Left lung (tissue), 10 donors: ENCODE measurements around the gene IGIP. TPM values are rescaled to one million over a fixed set of nuclear protein-coding genes. Genes with fewer than 3 reads are reported as not detected.
A peak's percentile ranks its signal among the peaks of the same experiment; 100 is the strongest.
"Not testable (repeated sequence)": the region's sequence is repeated elsewhere in the genome, so short reads cannot be mapped to it uniquely, and the experiment has no call there.

Experiments used
- ATAC-seq: fragments of 200-7000 bp; cut with Tn5 transposase; one replicate; pipeline ENCODE4 v1.9.1; 2020; ENCODE audit warnings: moderate library complexity
- DNase-seq, 4 donors: peaks; one replicate each; pipeline ENCODE4 v3.0.0-alpha.2; 2013 to 2020
- H3K27ac ChIP-seq, 2 donors: fragments of 200-600 bp; sonication (generic) in 1 of 2; one replicate each; pipeline versions ENCODE4 v1.5.0 to v1.8.0; 2020 to 2021
- H3K27me3 ChIP-seq, 2 donors: fragments of 200-600 bp; sonication (generic) in 1 of 2; one replicate each; pipeline versions ENCODE4 v1.5.0 to v1.8.0; 2020 to 2021
- H3K36me3 ChIP-seq, 2 donors: fragments of 200-600 bp; sonication (generic) in 1 of 2; one replicate each; pipeline versions ENCODE4 v1.5.0 to v1.8.0; 2020 to 2021
- H3K4me1 ChIP-seq, 2 donors: fragments of 200-600 bp; one replicate each; pipeline ENCODE4 v1.8.0; 2021
- H3K4me3 ChIP-seq, 2 donors: fragments of 200-600 bp; sonication (generic) in 1 of 2; one replicate each; pipeline versions ENCODE4 v1.5.0 to v1.8.0; 2020 to 2021; ENCODE audit warnings: mild to moderate bottlenecking in 1 of 2
- H3K9me3 ChIP-seq, 2 donors: fragments of 200-600 bp; sonication (generic) in 1 of 2; one replicate each; pipeline versions ENCODE4 v1.5.0 to v1.8.0; 2020 to 2021
- intact Hi-C, 2 donors: fragments of 100-400 bp; cut with DNase I; formaldehyde crosslinking; loops; one replicate each; pipeline versions ENCODE4 v1.11.2 to v1.14.2; 2022
- polyA plus RNA-seq, 6 donors: library from polyadenylated mRNA; unstranded; fragments of 120-200 nt; gene quantifications; one replicate each; pipeline ENCODE4 v1.2.1, GENCODE V29; 2013; ENCODE audit not compliant: insufficient read length in 6 of 6
- total RNA-seq, 2 donors: library from RNA; stranded (reverse); fragmentation: NEBNext Ultra II Directional; extraction: Animal tissue kit (Norgen Biotek cat#: 25700); gene quantifications; one replicate each; pipeline ENCODE4 v1.2.1, GENCODE V29; 2021
- TF ChIP-seq, protein P1 (sequence below), 2 donors: fragments of 200-600 bp; sonication (generic) in 1 of 2; IDR thresholded peaks; one replicate each; pipeline versions ENCODE4 v1.5.0 to v1.8.0; 2021; ENCODE audit warnings: antibody characterized with exemption in 2 of 2
- donor health status: DM: no; HTN: yes; CAD: no.
- donor health status: DM: no; HTN: no; CAD: no.

Gene IGIP
- total and polyA plus RNA-seq, 8 donors, result 4.2 to 13.7 (median 6.0) TPM

DNA sequence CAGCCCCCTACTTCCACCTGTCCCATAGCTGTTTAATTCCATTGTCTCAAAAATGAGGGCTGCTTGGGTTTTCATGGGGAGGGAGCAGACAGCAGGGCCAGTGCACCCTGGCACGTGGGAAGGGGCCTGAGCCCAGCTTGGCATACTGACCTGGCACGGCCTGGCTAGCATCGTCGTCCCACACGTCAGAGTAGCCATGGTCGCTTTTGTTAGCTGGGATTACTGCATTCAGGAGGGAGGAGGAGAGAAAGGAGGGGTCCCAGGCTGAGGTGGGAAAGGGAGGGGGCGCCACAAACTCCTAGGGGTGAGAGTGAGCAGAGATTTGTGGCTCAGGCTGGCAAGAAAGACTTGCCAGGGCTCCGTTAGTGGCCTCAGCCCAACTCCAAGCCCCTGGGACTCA is 28.2 kb downstream of the IGIP start:
- H3K4me3 ChIP-seq, result no peak overlapping the region
- intact Hi-C loops, result no loop called here
- no peaks in the 10 kb centered on the region for H3K27me3 ChIP-seq
- DNase-seq (no peak), ATAC-seq (no peak)
- H3K9me3 ChIP-seq, result no peaks in the 10 kb centered on the region
- TF ChIP-seq, protein P1, sequence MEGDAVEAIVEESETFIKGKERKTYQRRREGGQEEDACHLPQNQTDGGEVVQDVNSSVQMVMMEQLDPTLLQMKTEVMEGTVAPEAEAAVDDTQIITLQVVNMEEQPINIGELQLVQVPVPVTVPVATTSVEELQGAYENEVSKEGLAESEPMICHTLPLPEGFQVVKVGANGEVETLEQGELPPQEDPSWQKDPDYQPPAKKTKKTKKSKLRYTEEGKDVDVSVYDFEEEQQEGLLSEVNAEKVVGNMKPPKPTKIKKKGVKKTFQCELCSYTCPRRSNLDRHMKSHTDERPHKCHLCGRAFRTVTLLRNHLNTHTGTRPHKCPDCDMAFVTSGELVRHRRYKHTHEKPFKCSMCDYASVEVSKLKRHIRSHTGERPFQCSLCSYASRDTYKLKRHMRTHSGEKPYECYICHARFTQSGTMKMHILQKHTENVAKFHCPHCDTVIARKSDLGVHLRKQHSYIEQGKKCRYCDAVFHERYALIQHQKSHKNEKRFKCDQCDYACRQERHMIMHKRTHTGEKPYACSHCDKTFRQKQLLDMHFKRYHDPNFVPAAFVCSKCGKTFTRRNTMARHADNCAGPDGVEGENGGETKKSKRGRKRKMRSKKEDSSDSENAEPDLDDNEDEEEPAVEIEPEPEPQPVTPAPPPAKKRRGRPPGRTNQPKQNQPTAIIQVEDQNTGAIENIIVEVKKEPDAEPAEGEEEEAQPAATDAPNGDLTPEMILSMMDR (IDR thresholded peaks at IDR 0.05), result no peak
- no peaks in the 10 kb centered on the region for H3K36me3 ChIP-seq
- peaks cover 0 to 52% of the 10 kb centered on the region in 2 donors for H3K4me1 ChIP-seq
- H3K27ac ChIP-seq, result no peak overlapping the region

DNA sequence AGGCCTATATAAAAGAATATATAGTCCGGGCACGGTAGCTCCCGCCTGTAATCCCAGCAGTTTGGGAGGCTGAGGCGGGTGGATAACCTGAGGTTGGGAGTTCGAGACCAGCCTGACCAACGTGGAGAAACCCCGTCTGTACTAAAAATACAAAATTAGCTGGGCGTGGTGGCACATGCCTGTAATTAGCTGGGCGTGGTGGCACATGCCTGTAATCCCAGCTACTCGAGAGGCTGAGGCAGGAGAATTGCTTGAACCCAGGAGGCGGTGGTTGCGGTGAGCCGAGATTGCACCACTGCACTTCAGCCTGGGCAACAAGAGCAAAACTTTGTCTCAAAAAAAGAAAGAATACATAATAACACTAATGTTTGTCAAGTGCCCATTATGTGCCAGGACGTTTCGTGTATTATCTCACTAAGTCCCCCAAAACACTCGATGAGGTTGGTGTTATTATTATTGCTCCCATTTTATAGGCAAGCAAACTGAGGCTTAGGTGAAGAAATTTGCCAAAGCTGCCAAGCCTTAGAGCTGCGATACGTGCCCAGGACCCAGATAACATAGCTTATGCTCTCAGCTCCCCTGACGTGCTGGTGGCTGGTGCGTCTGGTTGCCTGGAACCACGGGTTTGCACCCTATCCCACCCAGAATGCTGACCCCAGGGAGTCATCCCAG is 29.1 kb downstream of the IGIP start:
- not testable (repeated sequence) for ATAC-seq, H3K27me3 ChIP-seq, DNase-seq, H3K4me3 ChIP-seq, H3K9me3 ChIP-seq, H3K27ac ChIP-seq, H3K36me3 ChIP-seq
- intact Hi-C loops, result loop anchor here in 1 of 2 donors (5.0 kb wide), 1 partner anchor 83 kb away; no protein-coding TSS in a partner anchor
- peaks cover 0 to 52% of the 10 kb centered on the region in 2 donors for H3K4me1 ChIP-seq

DNA sequence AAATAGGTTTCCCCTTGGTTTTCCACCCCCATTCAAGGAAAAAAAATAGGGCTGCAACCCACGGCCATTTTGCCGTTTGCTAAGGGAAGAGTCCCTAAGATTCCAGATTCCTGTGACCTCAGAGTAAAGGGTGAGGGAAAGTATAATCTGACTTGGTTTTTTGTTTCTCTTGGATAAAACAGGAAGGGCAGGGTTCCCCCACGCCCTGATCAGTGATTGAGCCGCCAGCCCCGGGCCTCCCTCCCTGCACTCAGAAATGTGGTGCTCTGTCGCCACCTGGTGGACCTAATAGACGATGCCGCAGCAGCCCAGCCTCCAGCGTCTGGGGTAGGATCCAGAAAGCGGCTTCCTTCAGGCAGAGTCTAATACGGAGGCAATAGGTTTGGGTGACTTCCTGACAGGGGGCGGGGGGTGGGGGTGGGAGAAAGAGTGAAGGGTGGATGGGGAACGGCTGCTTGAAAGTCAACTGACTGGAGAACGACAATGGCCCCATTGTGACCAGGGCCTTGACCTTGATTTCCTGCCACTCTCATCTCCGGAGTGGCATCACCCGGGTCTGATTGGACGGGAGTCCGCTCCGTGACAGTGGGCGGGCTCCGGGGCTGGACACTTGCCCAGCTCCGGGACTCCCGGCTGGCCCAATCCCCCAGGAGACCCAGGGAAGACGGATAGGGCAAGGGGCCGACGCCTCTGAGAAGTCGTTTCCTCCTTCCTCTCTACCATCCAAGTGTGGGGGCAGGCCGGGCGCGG is 31.5 kb downstream of the IGIP start:
- Histone ChIP-seq H3K9me3 (no peaks in the 10 kb centered on the region), H3K27me3 (no peaks in the 10 kb centered on the region), H3K4me1 (peaks cover 0 to 49% of the 10 kb centered on the region in 2 donors), H3K4me3 (peak overlapping the region; percentile 17 to 27), H3K36me3 (no peaks in the 10 kb centered on the region), H3K27ac (peak overlapping the region; percentile 39 to 60)
- intact Hi-C loops, result loop anchor here in 1 of 2 donors (5.0 kb wide), 1 partner anchor 85 kb away; no protein-coding TSS in a partner anchor
- DNase-seq (peak; percentile 81 to 95 (median 91)), ATAC-seq (peak; percentile 97)
- TF ChIP-seq, protein P1 (IDR thresholded peaks at IDR 0.05), result peak; percentile 79 to 92

DNA sequence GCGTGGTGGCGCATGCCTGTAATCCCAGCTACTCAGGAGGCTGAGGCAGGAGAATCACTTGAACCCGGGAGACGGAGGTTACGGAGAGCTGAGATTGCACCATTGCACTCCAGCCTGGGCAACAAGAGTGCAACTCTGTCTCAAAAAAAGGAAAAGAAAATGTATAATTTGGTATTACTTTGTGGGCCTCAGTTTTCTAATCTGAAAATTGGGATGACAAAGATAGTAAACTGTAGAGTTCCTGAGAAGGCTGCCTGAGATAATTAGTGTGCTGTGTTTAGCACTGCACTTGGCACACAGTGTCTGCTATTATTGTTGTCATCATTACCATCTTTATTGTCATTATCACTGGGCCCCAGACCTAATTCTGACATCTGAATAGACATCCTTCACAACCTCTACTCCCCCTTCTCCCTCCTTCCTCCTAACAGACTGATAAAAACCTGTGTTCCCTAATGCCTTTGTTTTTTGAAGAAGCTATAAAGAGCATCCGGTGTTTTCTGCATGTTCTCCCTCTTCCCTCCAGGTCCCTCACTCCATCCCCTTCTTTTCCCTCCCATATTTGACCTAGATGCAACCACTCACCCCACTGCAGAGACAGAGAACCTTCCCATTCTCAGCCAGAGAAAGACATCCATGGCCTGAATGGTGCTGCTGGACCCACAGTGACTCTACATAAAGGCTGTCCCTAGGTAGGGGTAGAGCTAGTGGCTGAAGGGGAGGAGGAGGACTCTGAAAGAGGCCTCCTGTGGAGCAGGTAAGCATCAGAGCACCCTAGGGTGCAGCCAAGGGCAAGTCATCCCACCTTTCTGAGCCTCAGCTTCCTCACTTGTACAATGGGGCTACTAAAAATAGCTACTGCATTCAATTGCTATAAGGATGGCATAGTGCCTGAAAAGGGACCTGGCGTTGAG is 33.5 kb downstream of the IGIP start:
- Histone ChIP-seq H3K4me3 (no peak overlapping the region), H3K9me3 (no peaks in the 10 kb centered on the region), H3K27ac (no peak overlapping the region), H3K4me1 (peaks cover 0 to 28% of the 10 kb centered on the region in 2 donors), H3K36me3 (no peaks in the 10 kb centered on the region), H3K27me3 (no peaks in the 10 kb centered on the region)
- DNase-seq, result no peak
- intact Hi-C loops, result loop anchor here in 1 of 2 donors (5.0 kb wide), 1 partner anchor 87 kb away; no protein-coding TSS in a partner anchor
- TF ChIP-seq, protein P1 (IDR thresholded peaks at IDR 0.05), result no peak
- no peak for ATAC-seq

DNA sequence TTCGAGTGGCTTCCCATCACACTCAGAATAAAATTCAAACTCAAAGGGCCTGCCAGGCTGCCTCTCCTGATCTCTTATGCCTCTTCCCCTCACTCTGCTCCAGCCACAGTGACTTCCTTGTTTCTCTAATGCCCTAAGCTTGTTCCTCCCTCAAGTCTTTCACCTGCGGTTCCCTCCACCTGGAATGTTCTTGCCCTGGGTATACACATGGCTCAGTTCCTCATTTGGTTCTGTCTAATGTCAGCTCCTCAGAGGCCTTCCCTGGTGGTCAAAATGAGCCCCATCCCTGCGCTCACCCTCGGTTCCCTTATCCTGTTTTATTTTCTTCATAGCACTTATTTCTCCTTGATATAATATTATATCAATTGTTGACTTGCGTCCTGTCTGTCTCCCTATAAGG is 36.5 kb downstream of the IGIP start:
- ATAC-seq (peak; percentile 32), DNase-seq (no peak)
- Histone ChIP-seq H3K27ac (no peak overlapping the region), H3K27me3 (no peaks in the 10 kb centered on the region), H3K9me3 (no peaks in the 10 kb centered on the region), H3K4me3 (no peak overlapping the region), H3K36me3 (no peaks in the 10 kb centered on the region), H3K4me1 (peaks cover 0 to 24% of the 10 kb centered on the region in 2 donors)
- TF ChIP-seq, protein P1 (IDR thresholded peaks at IDR 0.05), result no peak
- intact Hi-C loops, result no loop called here
